ENCODE data around the gene ELMO1.

ELMO1 gene

GRCh38 chr7:37110660-37111424 lies 337.8 kb downstream of the ELMO1 start:
- no peak for DNase-seq

GRCh38 chr7:37109843-37110242 lies 338.8 kb downstream of the ELMO1 start:
- no peak for DNase-seq

DNA sequence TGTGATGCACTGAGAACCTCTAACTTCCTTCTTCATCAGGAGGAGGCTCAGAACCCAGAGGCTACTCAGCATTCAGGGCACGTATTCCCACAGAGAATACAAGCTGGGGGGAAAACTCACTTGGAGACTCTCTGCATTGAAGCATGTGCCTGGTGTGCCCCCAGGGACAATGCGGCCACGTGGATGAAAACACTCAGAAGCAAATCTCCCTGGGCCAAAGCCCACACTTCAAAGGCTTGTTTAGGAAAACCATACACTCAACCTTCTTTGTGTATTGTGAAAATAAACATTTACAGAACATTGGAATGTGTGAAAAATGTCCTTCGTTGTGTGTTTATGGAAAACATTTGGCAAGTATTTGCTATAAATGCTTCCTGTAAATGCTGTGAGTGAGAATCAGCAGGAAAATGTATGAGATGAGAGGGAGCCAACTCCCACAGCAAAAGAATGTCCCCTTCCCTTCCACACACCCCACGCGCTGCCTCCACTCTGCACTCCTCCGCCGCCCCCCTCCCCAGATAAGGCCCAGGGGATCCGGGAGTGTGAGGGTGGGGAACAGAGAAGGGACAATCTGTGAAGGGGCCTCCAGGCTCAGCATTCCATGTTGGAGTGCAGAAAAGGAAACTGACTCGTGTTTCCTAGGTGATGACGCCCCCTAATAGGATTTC lies 339.5 kb downstream of the ELMO1 start:
- no peak for DNase-seq

DNA sequence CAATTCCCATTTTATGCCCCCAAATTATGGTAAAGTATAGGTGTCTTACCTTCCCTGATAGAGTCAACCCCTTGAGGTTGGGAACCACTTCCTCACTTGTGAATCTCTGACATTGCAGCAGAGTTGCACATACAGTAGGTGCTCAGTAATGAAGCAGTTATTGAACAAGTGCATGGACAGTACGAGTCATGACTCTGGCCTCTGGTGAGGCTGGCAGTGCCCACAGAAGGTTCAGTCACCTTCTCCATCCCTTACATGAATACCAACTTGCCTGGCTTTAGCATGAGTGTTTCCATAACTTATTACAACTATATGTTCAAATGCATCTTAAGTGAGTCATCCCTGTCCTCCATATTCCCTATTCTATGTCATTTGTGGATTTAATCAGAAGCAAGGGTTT lies 340.0 kb downstream of the ELMO1 start:
- DNase-seq: no peak

DNA sequence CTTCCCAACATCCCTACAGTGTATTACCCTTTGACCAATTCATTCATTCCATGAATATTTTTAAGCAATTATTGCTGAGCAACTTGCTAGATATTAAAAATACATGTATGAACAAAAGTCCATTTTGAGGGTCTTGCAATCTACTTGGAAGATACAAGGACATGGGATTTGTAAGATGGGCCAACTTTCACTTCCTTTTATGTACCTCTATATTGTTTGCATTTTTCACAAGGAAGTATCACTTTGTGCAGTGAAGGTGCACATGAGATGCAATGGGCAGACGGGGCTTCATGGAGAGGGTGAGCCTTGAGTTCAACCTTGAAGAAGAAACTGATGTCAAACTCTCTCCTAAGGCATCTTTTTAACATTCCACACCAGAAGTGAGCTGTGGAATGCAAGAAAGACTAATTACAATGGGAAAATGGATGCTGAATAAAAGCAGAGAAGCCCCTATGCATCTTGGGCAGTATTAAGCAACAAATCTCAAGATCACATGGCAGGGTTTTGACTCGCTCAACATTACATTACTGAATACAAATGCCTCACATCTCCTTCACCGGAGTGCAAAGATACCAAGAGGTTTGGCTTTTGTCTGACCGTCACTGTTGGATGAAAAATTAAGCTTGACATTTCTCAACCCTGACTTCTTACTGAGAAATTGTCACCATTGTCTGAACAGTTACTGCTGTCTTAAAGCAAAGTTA lies 341.5 kb downstream of the ELMO1 start:
- no peak for DNase-seq

- DNase-seq: no peak
Observed at GRCh38 chr7:37105762-37106161, 342.9 kb downstream of the ELMO1 start.

DNA sequence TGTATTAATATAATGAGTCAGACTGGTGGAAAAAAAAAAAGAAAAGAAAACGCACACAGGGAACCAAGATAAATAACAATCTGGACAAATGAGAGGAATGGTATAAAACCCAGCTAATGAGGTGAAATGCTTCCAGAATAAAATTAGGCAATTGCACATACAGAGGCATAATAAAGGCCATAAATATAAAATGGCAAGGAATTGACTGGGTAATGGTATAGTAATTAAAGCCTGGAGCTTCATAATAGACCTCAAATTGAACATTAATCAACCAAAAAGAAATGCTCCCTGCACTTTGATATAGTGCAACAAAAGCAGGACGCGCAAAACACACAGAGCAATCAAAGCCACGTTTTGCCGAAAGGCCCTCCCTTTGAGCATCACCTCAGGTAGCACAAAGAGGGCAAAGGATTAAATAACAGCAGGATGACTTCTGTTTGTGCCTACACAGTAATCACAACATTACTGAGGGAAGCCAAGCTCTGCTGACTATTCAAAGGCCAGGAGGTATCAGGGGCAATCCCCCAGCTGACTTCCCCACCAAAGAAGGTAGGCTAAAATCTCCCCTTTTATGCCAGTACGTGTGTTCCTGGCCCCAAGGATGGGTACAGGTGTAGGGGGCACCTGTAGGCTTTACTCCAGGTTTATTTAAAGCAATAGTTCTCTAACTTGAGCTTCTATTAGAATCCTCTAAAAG lies 343.7 kb downstream of the ELMO1 start:
- DNase-seq: no peak

DNA sequence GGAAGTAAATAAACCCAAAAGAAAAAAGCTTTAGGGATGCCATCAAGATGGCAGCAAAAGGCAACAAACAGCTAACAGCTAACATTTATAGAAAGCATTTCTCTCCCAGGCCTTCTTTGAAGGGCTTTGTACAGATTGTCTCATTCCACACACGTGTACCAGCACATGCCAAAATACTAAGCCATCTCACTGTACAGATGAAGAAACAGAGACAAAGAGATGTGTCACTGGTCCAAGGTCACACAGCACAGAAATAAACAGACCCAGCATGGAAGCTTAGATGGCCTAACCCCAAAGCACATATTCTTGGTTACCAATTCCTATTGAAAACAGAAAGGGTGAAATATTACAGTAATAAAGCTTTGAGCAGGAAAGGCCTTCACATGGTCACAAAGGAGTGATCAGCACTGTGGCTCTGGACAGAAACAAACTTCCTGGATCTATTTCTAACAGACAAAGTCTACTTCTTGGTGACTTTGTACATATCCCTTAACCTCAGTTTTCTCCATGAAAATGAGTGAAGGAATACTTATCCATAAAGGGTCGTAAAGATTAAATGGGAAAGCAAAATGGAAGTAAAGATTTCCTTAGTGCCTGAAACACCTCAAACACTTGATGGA lies 346.0 kb downstream of the ELMO1 start:
- DNase-seq: no peak

GRCh38 chr7:37100735-37101331 lies 347.8 kb downstream of the ELMO1 start:
- DNase-seq: no peak

GRCh38 chr7:37098762-37099161 lies 349.9 kb downstream of the ELMO1 start:
- no peak for DNase-seq

DNA sequence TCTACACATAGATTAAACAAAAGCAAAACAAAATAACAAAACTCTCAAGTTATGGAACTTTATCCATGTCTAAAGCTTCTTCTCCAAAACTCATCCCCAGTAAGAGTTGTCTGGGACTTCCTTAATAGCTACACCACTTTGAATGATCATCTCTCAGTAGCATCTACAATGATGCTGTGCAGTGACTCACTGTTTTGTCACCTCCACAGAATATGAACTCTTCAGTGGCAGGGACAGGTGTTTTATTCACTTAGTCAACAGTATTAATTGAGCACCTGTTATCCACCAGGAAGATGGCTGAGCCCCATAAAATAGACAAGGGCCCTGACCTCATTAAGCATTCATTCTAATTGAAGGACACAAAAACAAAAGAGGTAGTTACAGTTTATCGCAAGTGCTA lies 350.7 kb downstream of the ELMO1 start:
- no peak for DNase-seq

- no peak for DNase-seq
Observed at GRCh38 chr7:37097276-37097675, 351.4 kb downstream of the ELMO1 start.

DNA sequence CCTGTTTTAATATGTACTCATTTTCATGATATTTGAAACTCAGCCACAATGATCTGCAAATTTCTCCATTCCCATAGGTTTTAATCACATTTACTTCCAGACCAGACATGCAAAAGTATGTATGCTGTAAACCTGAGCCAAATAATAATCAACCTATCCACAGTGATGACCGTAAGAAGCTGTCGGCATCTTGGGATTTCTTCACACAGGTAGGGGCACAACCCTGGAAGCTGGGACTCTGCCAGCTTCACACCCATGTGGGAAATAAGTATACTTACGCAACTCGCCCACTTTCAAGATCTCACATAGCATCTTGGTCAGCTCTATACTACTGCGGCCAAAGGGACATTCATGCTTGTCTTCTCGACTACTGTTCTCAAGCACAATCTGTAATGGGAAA lies 352.3 kb downstream of the ELMO1 start:
- DNase-seq: no peak

DNA sequence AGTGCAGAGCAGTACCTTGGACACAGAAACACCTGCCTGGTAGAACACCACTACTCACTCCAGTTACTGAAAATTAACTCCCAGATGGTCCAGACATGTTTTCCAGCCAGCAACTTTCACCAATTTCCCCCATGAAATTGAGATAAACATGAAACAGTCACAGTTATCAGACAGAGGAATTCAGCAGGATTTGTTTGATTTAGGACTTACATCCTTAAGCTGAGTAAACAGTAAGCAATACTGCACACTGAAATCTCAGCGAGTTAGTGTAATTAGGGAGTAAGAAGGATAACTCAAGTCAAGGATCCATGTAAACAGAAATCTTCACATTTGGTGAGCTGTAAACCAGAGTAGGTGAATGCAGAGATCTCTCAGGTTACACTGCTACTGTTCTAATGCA lies 353.5 kb downstream of the ELMO1 start:
- no peak for DNase-seq

GRCh38 chr7:37093257-37093656 lies 355.4 kb downstream of the ELMO1 start:
- no peak for DNase-seq

DNA sequence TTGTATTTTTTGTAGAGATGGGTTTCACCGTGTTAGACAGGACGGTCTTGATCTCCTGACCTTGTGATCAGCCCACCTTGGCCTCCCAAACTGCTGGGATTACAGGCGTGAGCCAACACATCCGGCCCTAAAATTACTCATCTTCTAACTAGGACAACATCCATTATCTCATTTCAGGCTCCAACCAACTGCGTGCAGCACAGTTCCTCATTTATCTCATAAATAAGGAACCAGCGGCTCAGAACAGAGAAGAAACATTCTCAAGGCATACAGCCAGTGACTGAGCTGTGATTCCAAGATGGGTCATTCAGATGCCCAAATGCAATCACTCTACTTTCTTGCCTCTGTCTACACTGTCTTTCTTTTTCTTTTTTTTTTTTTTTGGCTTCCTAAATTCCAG lies 356.1 kb downstream of the ELMO1 start:
- no peak for DNase-seq

GRCh38 chr7:37089972-37090371 lies 358.7 kb downstream of the ELMO1 start:
- DNase-seq: no peak

DNA sequence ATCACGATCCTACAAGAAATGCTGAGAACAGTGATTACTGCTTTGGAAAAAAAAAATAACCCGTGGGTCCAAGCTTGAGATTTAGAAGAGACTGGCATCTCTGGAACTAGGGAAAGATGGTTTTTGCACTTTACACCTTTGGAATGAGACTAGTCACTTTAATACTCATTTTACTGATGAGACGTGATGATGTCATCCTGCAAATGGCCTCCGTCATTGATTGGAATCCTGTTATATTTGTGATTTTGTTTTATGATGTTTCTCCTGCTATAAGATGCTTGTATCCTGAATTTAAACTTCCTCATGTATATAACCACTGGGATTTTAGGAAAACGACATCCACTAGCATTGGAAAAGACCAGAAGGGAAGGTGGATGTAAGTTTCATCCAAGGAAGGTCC lies 363.1 kb downstream of the ELMO1 start:
- DNase-seq: no peak

DNA sequence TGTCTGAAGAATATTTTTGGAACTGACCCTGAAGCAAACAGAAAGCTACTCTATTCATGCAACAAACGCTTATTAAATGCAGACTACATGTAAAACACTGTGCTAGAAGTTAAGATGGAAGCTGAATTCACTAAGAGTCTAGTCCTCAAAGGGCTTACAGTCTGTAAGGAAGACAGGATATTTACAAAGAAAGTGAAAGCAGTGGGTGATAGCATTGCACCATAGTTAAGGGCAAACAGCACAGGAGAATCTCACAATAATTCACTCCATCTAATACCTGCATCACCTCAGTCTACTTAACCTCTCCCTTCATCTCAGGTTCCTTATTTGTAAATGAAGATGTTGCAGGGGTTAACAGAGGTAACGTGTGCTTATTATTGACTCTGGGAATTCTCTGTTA lies 364.4 kb downstream of the ELMO1 start:
- no peak for DNase-seq

- DNase-seq: no peak
Observed at GRCh38 chr7:37083311-37084096, 365.2 kb downstream of the ELMO1 start.

DNA sequence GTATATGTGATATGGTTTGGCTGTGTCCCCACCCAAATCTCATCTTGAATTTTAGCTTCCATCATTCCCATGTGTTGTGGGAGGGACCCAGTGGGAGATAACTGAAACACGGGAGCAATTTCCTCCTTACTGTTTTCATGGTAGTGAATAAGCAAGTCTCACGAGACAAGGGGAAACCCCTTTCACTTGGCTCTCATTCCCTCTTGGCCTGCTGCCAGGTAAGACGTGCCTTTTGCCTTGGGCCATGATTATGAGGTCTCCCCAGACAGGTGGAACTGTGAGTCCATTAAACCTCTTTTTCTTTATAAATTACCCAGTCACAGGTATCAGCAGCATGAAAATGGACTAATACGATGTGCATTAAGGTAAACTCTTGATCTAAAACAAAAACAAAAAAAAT lies 367.2 kb downstream of the ELMO1 start:
- DNase-seq: no peak

DNA sequence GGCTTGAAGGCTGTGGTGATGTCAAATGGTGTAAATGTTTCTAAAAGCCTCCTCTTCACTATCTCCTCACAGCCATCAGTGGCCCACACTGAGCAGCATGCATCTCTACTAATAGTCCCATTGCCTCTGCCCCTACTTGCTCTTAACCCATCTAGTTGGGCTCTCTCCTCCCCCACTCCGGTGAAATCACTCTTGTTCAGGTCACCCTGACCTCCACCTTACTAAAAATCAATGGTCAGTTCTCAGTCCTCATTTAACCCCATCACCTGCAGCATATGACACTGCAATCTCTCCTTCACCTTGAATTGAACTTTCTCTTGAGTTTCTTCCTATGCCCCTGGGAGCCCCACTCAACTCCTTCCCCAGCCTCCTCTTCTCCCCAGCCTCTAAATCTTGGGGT lies 369.2 kb downstream of the ELMO1 start:
- DNase-seq: no peak
